Glomerular endothelial cell (primary cell): ENCODE measurements around the gene AZU1. TPM values are rescaled to one million over a fixed set of nuclear protein-coding genes. Genes with fewer than 3 reads are reported as not detected.
"Not testable (repeated sequence)": the region's sequence is repeated elsewhere in the genome, so short reads cannot be mapped to it uniquely, and the experiment has no call there.

Experiments
- DNase-seq: peaks from one replicate; pipeline ENCODE4 v3.0.0-alpha.2; 2011; ENCODE audit warnings: low read depth, low spot score; ENCODE audit errors: extremely low read depth
- total RNA-seq: library from RNA; depleted of rRNA; stranded (reverse); fragments of >200 nt; gene quantifications from 2 replicates; pipeline ENCODE4 v1.2.3, GENCODE V29; 2015

The AZU1 gene
- total RNA-seq, 1 donor from 2014 or later = not detected

- DNase-seq = no peak
These were observed 24.7 kb downstream of the AZU1 start, which contains the start of gene ELANE for GRCh38 chr19:852136-853013. ELANE (plus strand) TSS chr19:852303; CDS start chr19:852329, 26 bp downstream.

GRCh38 chr19:853014-853585, 25.5 kb downstream of the AZU1 start:
- DNase-seq = no peak

- DNase-seq = not testable (repeated sequence)
These were observed 26.1 kb downstream of the AZU1 start for GRCh38 chr19:853614-854220.

- DNase-seq = no peak
These were observed 26.9 kb downstream of the AZU1 start for GRCh38 chr19:854549-854948.

- no peak for DNase-seq
These were observed 27.5 kb downstream of the AZU1 start for GRCh38 chr19:855142-855541.

- no peak for DNase-seq
These were observed 28.0 kb downstream of the AZU1 start for GRCh38 chr19:855566-856120.

- DNase-seq = no peak
These were observed 30.6 kb downstream of the AZU1 start for GRCh38 chr19:858284-858683.

GRCh38 chr19:858868-859843, 31.5 kb downstream of the AZU1 start, which contains the start of gene CFD:
CFD (plus strand) TSS chr19:859664; CDS start chr19:859690, 26 bp downstream.
- DNase-seq = no peak

- no peak for DNase-seq
These were observed 33.6 kb downstream of the AZU1 start for GRCh38 chr19:861141-861755.

GRCh38 chr19:861756-862580, 34.3 kb downstream of the AZU1 start:
- DNase-seq = no peak

- no peak for DNase-seq
These were observed 35.1 kb downstream of the AZU1 start for GRCh38 chr19:862581-863314.

GRCh38 chr19:863315-863620, 35.6 kb downstream of the AZU1 start:
- DNase-seq = no peak

- DNase-seq = no peak
These were observed 39.2 kb downstream of the AZU1 start for GRCh38 chr19:866769-867300.

GRCh38 chr19:867301-867793, 39.7 kb downstream of the AZU1 start:
- DNase-seq = no peak

GRCh38 chr19:867855-868457, 40.3 kb downstream of the AZU1 start:
- DNase-seq = no peak

GRCh38 chr19:868458-869244, 41.0 kb downstream of the AZU1 start:
- DNase-seq = no peak
